HG02938 (cell line): ENCODE data around the gene ZNF232.
"Not testable (repeated sequence)": the region's sequence is repeated elsewhere in the genome, so short reads cannot be mapped to it uniquely, and the experiment has no call there.

ENCODE experiments used
- ATAC-seq: cut with Tn5 transposase; IDR thresholded peaks from one replicate; pipeline ENCODE4 v1.9.1; 2021; ENCODE audit warnings: mild to moderate bottlenecking, moderate library complexity; ENCODE audit not compliant: unreplicated experiment

The ZNF232 gene

DNA sequence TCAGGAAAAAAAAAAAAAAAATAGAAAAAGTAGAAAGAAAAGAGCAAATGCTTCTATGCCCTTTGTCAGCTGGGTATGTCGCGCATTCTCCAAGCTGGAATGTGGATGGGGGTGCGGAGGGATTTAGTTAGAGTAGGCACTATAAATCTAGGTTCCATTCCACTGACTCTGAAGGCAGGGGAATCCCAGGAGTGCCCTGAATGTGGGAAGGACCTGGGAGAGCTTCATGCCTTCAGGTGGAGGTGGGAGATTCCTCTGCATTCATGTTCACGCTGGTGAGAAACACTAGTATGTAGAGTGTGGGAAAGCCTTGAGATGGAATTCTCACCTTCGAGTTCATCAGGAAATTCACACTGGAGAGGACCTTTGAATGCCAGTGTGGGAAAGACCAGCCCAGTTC lies 12.4 kb downstream of the ZNF232 start:
- ATAC-seq = no peak

DNA sequence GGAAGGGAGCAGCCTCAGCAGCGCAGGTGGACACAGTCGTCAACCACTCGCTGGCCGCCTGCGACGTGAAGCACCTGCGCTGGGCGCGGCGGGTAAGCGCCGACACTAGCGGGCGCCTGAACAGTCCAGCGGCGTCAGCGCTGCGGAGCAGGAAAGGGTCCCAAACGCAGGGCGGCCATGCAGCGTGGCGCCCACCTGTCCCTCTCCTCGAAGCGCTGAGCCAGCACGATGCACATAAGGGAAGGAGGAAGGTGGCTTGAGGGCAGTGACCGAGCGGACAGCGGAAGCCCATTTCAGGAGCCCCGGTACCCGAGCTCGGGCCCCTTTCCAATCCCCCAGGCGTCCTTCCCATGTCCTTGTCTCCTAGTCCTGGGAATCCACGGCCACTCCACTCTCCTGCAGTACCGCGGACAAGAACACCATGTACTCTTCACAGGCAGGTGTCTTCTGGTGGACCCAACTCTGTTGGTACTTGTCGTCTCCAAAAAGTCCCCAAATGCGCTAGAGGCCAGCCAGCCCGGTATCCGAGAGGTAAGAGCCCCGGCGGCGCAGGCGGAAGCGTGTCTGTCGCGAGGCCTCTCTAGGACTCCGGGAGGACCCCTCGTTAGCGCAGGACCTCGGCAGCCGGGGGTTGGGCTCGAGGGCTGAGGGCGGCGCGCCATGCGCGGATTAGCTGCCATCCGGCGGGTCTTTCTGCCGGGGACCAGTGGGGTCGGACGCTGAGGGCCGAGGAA lies 14.4 kb downstream of the ZNF232 start:
- no peak for ATAC-seq

DNA sequence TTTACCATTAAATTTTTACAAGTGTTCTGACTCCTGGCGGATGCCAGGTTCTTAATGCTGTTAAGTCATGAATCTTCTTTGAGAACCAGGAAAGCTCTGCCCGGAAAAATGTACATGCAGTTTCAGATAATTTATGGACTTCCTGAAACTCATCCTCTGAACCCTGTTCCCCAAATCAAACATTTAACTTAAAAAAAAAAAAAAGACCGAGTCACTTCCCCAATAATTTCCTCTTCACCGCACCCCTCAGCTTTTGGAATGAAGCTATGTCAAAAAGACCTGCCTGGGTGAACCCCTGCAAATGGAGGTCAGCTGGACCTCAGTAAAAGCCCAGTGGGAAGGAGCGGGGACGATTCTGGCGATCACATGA lies 15.0 kb downstream of the ZNF232 start:
- ATAC-seq = no peak

DNA sequence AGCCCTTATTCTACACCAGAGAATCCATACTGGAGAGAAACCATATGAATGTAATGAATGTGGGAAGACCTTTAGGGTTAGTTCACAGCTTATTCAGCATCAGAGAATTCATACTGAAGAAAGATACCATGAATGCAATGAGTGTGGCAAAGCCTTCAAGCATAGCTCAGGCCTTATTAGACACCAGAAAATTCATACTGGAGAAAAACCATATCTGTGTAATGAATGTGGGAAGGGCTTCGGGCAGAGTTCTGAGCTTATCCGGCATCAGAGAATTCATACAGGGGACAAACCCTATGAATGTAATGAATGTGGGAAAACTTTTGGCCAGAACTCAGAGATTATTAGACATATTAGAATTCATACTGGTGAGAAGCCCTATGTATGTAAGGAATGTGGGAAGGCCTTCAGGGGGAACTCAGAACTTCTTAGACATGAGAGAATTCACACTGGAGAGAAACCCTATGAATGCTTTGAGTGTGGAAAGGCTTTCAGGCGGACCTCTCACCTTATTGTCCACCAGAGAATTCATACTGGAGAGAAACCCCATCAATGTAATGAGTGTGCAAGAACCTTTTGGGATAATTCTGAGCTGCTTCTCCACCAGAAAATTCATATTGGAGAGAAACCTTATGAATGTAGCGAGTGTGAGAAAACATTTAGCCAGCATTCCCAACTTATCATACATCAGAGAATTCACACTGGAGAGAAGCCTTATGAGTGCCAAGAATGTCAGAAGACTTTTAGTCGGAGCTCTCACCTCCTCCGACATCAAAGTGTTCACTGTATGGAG lies 19.3 kb downstream of the ZNF232 start:
- no peak for ATAC-seq

DNA sequence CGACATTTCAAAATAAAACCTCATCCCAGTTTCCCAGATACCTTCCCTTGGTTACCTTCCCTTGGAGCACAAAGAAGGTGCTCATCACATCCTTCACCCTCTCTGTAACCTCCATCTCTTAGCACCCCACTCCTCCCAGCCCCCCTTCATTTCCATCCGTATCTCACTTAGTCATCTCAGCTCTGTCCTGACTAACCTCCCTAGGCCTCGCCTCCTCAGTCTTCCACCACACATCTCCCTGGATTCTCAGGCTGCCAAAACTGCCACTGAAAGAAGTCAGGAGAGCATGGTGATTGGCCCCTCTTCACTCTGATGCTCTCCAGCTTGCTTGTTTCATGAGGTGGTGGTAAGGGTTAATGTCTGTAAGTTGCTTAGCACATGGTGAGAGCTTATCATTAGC lies 31.1 kb downstream of the ZNF232 start:
- no peak for ATAC-seq

DNA sequence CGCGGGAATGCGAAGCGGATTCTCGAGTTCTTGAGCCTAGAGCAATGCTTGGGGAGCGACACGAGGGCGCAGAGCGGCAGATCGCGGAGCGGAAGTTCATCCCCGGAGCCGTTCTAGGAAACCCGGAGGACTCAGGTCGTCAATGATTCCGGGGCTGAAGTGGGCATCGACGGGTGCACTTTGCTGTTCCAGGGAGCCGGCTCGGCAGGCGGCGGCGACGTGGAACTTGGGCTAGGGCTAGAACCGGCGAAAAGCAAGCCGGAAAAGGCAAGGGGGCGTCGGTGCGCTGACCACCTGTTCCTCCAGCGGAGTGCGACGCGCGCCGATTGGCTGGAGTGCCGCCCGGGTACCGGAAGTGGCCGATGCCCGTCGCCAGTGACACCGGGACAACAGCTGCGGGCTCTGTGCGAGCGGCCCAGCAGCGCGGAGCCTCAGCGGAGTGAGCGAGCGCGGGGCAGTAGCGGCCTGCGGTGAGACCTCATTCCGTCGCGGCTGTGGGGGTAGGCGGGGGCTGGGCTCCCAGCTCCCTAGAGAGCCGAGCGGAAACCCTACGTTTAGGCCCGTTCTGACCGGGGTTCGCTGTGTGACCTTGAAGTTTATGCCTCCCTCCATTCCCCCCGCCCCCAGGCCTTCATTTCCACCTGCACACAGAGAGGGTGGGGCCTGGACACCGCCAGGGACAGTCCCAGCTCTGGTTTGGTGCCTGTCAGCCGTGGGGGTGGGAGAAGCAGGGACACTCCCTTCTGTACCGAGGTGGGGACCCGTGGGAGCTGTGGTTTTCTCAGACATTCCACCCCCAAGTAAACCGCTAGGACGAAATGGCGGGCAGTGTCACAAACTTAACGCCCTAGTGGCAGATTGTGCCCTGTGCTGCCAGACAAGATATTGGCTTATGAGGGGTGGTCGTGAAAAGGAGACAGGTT lies 33.3 kb downstream of the ZNF232 start, which contains the start of gene ZFP3:
Gene ZFP3, plus strand, starts transcription at position 362 of the 923 bp plus-strand sequence. CDS start 13,038 bp downstream, outside the sequence.
- peak; percentile 81 for ATAC-seq

DNA sequence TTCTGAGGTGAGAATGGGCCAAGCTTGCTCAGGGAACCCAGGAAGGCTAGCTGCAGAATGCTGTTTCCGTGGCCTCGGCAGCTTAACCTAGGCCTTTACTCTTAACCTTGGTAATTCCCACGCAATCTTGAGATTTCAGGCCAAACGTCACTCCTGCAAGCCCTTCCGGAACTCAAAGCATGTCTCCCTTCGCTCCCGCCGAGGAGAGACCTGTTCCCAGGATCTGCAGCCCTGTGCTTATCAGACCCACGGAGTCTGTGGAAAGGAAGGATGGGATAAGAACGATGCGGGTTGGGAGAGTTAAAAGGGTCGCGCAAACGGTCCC lies 33.9 kb downstream of the ZNF232 start:
- ATAC-seq = no peak

DNA sequence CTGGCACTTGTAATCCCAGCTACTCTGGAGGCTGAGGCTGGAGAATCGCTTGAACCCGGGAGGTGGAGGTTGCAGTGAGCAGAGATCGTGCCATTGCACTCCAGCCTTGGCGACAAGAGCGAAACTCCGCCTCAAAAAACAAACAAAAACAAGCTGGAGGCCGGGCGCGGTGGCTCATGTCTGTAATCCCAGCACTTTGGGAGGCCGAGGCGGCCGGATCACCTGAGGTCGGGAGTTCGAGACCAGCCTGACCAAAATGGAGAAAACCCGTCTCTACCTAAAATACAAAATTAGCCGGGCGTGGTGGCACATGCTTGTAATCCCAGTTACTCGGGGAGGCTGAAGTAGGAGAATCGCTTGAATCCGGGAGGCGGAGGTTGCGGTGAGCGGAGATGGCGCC lies 34.4 kb downstream of the ZNF232 start:
- not testable (repeated sequence) for ATAC-seq

DNA sequence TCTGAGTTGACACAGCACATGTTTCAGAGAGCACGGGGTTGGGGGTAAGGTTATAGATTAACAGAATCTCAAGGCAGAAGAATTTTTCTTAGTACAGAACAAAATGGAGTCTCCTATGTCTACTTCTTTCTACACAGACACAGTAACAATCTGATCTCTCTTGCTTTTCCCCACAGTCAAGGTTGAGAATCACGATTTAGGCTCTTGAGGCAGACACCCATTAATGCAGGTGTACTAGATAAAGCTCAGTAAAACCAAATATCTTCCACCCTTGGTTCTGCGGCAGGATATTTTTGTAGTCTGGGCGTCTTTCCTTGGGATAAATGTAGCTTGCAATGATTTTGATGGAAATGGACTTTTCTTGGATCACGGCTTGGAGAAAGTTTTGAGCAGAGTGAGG lies 36.2 kb downstream of the ZNF232 start:
- not testable (repeated sequence) for ATAC-seq

DNA sequence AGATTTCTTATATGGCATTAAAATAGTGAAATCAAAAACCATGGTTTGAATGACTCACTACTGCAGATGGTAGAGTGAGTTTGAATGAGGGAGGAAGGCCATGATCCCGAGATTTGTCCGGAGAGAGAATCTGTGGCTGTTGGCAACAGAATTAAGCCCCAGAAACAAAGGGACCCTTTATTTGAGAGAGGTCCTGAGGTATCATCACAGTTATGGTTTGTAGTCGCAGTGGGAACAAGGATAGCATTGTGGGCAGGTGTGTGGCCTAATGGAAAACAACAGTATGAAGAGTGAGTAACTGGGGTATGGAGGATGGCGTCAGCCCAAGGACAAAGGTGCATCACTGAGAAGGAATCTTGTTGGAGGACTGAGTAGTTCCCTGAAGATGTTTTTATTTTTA lies 42.0 kb downstream of the ZNF232 start:
- no peak for ATAC-seq

DNA sequence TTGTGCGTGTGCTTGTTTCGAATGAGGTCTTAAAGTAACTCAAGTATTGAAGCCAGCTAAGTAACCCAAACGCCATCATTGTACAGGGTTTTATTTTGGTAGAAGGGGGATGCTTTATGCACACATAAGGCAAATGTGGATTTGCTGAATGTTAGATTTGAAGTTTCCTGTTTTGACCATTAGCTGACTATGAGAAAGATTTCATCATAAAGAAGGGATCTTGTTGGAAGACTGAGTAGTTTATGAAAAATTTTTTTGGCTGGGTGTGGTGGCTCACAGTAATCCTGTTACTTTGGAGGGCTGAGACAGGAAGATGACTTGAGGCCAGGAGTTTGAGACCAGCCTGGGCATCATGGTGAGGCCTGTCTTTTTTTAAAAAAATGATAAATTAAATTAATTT lies 43.4 kb downstream of the ZNF232 start:
- no peak for ATAC-seq

DNA sequence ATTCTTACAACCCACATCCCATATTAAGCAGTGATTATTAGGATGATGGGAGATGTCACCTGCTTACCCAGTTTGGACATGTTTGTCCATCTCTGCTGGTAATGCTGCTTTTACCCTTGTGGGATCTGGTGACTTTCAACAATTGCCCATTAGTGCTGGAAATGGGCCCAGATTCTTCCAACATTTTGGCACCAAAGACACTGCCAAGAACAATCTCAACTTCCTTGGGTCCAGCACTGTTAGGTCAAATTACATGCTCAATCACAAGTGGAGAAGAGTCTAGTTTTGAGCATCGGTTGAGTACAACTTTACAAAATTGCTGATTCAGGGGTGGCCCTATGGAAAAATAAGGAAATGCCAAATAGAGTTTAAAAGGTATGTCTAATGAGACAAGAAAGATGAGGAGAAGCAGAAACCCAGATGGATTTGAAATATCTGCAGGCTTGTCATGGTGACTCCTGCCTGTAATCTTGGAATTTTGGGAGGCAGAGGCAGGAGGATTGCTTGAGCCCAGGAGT lies 46.4 kb downstream of the ZNF232 start:
- no peak for ATAC-seq
